Posterior cingulate gyrus (tissue), 11 donors: ENCODE results near the gene CDK5RAP2.
"Not testable (repeated sequence)": the region's sequence is repeated elsewhere in the genome, so short reads cannot be mapped to it uniquely, and the experiment has no call there.

Source experiments
- DNase-seq, 10 donors: peaks; one replicate each; pipeline versions ENCODE4 v3.0.0 to v3.0.0-alpha.2; 2020 to 2021; ENCODE audit warnings: mixed read lengths in 3 of 10
- intact Hi-C: fragments of 100-400 bp; cut with DNase I; formaldehyde crosslinking; loops from one replicate; pipeline ENCODE4 v1.15.1; 2023

Gene CDK5RAP2

DNA sequence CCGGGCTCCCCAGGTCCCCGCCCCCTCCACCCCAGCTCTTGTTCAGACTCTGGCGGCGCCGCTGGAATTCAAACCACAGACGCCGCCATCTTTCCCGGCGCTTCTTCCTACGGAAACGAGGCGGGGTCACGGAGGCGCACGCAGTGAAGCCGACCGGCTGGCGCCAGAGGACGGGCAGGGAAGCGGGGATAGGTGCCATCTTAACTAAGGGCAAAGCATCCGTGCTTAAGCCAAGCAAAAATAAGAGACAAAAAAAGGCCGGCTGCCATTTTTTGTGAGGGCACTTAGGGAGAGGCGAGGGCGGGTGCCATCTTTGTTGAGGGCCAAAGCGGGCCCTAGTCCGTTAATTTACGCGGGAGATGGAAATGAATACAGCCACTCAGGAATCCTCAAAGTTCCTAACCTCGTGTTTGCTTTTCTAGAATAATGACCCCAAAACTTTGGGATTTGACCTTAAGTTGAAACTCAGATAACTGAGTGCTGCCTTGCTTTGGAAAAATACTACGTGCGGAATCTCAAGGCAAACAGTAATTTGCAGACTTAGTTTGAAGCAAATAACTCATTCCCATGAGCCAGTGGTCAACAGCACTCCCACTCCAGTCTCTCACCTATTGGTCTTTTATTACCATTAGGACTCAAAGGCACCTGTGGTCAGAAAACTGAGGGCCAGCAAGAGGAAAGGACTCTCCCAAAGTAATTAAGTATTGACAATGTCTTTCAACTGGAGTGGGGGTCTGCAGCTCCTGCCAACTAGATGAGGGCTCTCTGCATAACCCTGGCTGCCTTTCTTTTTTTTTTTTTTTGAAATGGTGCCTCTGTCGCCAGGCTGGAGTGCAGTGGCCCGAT, at the start of gene CDK5RAP2:
Gene CDK5RAP2 (minus strand): TSS at position 117 of the 846 bp plus-strand sequence. CDS start 189 bp downstream, outside the sequence.
- intact Hi-C loops, result no loop called here
- DNase-seq, result peak; percentile 90 to 99 (median 93)

DNA sequence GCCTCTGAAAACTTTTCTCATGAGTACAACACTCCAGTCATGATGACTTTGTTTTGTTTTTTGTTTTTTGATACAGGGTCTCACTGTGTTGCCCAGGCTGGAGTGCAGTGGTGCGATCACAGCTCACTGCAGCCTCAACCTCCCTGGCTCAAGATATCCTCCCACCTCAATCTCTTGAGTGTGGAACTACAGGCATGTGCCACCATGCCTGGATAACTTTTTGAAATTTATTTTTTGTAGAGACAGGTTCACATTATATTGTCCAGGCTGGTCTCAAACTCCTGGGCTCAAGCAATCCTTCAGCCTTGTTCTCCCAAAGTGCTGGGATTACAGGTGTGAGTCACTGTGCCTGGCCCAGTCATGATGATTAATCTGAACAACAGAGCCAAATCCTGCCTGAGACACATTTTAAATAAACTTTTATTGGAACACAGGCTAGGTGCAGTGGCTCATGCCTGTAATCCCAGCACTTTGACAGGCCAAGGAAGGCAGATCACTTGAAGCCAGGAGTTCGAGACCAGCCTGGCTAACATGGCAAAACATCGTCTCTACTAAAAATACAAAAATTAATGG, 49.0 kb upstream of the CDK5RAP2 start:
- intact Hi-C loops, DNase-seq: not testable (repeated sequence)

DNA sequence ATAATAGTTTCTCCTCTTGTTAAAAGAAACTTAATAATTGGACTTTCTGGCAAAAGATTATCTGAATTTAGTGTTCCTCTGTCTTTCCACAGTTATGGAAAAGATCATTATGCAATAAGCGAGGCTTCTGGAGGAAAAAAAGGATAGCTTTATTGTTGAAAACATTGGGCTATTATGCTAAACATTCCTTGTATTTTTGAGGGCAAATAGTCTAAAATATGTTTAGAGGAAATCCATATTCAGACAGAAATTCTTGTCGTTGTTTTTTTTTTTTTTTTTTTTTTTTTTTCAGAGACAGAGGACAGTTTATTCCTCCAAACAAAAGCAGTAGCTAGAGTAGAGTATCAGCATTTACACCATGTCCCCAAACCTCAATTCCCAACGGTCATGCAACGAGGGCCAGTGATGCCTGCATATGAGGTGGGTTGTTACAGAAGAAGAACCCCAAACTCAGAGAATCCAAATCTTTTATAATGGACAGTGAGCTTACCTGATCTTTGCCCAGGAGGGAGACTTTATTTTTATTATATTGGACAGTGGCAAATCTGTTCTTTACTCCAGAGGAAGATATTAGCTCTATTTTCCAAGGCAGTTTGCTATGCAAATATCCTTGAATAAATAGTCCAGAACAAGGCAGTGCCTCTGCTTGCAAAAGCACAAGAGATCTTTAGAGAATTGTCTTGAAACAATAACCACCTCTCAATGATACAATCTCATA, 48.4 kb upstream of the CDK5RAP2 start:
- DNase-seq, result no peak

DNA sequence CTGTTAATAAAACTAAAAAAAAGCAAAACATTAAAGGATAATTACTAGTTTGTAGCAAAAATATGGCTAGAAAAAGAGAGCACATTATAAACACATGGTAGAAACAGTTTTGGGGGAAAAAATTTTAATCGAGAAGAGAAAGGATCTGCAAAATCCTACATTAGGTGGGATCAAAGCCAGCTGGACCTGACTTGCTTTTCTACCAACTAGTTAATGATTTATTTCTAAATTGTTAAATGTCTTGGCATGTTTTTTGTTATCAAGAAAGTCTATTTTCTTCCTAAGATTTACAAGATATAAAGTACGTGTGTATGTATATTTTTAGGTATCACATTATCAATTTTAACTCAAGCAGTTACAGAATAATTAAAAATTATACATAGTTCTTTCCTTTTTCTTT, 47.1 kb upstream of the CDK5RAP2 start:
- DNase-seq, result no peak
- intact Hi-C loops, result no loop called here

More for the DNA sequence above, 48.4 kb upstream of the CDK5RAP2 start:
- intact Hi-C loops, result no loop called here

DNA sequence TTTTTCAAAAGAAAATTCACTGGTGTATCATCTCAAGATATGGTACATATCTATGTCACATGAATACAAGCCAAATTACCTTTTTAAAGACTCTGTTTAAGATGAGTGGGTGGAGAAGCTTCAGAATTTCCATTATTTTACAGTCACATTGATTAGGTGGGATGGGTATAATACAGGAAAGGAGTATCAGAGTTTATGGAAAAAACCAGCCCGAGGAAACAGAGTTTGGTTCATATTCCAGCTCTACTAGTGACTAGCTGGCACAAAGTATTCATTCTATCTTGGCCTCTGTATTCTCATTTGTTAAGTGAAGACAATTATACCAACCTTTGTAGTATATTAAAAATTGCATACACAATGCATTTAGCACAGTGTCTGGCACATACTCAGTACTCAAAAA, 46.5 kb upstream of the CDK5RAP2 start:
- no peak for DNase-seq
- intact Hi-C loops, result no loop called here

DNA sequence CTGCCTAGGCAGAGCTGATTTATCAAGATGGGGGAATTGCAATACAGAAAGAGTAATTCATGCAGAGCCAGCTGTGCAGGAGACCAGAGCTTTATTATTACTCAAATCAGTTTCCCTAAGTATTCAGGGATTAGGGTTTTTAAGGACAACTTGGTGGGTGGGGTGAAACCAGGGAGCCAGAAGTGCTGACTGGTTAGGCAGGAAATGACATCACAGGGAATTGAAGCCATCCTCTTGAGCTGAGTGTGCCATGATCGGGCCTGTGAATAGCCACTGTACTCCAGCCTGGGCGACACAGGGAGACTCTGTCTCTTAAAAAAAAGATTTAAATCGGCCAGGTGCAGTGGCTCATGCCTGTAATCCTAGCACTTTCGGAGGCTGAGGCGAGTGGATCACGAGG, 45.3 kb upstream of the CDK5RAP2 start:
- DNase-seq, result no peak
- intact Hi-C loops, result no loop called here

DNA sequence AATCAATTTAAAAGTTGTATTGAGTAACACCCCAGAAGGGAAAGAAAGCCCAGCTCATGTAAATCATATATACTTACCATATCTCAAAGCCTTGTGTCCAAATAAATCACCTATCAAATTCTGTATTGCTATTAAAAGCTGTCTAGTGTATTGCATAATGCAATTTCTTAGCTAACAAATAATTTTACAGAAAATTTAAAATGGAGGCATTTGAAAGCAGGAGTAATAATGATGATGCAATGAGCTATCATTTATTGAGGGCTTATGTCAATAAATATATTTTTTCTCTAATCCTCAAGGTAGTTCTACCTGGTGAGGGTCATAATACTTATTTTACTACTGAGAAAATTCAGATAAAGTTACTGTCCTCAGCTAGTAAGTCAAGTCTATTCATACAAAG, 42.8 kb upstream of the CDK5RAP2 start:
- DNase-seq, result no peak
- intact Hi-C loops, result no loop called here

DNA sequence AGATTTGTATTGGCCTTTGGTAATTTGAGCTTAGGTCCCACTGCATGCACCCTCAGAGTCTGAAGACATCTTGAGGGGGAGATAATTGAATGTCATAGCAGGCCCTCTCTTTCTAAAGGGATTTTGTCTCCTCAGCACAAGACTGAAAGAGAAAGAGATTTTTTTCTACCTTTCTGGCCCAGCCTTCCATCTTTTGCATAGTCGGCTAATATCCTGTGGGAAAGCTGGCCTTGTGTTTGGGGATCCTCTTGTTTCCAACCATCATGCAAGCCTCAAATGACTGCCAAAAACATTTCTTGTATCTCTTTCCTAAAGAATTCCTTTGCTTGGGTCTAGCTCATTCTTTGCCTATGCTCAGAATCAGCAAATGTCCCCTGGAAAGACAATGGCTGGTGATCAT, 42.0 kb upstream of the CDK5RAP2 start:
- DNase-seq, result no peak
- intact Hi-C loops, result no loop called here

DNA sequence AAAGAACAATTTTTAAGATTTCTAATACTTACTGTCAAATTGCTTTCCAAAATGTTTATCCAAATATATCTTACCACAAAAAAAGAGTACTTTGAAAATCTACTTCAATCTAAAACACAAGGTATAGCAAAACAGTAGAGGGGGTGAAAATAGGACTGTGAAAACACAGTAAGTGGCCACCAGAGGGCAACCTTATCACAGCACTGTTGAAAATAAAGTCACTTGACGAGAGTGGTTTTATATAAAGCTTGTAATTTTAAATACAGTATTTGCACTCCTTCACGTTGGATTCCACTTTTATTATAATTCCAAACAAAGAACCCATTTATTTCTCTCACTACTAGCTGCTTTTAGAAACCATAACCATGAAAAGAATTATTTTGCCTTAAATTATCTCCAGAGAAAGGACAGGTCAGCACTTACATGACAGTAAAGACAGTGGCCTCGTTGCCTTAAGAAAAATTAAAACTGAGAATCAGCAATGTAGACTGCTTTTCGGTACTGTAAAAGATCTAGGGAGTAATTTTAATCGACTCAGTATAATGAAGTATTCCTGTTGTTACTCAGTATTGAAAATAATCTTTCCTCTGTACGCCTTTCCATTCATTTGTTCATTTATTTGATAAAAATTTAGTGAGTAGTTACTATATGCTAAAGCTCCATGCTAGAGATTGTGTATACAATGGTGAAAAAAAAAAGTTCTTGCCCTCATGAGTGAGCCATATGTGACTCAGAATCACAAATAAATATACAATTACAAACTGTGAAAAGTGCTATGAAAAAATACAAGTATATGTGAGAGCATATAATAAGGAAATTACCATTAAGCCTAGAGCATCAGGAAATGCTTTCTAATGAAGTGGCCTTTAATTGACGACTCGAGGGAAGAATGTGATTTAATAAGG, 40.0 kb upstream of the CDK5RAP2 start:
- intact Hi-C loops, result loop anchor here (2.0 to 10.0 kb wide), 2 partner anchors 95 to 315 kb away; partner anchors contain the start of gene MEGF9
- peak in 6 of 10 donors; percentile 36 to 86 (median 64) for DNase-seq

DNA sequence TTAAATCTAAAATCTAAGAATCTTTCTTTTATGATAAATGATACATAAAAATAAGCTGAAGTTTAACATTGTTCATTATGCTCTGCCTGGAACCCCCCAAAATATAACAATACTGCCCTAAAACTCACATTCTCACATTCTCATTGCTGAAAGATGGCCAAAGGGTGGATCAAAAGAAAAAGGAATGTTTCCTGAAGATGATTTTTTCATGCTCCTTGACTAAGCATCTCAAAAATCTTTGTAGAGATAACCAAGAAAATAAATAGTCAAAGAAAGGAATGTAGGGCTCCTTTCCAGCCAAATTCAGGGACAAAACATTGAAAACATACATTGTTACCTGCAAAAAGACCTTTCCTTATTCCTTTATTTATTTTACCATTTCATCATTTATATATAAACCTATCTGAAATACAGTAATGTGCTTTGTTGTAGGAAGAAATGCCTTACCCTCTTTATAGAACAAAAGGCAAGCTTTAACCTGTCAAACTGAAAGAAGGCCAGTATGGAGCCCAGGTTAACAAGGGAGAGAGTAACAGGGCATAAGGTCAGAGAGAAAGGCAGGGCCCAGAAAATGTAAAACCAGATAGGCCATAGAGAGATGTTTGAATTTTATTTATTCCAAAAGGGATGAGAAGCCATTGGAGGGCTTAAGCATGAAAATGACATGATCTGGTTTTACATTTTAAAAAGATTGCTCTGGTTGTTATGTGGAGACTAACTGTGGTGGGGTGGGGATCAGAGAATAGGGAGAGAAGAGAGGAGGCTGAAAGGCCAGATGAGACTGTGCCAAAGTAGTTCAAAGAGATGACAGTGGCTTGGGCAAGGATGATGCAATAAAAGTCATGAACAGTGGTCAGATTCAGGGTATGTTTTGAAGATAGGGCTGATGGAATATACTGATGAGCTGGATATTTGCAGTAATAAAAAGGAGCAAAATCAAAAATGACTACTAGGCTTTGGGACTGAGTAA, 37.3 kb upstream of the CDK5RAP2 start:
- no peak for DNase-seq
- intact Hi-C loops, result loop anchor here (10.0 kb wide), 1 partner anchor 318 kb away; no protein-coding TSS in a partner anchor

DNA sequence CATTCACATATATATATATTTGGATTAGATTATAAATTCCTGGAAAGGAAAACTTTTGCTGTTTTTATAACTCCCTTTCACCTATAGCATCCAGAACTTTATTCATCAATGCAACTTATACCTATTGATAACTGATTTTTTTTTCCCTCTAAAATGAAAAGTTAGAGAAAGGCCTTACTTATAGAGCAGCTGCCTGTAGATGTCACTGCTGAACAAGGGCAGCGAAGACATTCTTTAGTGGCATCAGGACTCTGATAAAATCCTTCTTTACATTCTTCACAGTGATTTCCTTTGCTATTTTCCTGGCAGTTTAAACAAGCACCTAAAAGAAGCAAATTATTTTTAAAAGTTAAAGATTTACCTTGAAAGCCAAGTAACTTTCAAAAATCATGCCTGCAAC, 32.3 kb upstream of the CDK5RAP2 start:
- peak in 1 of 10 donors; percentile 37 for DNase-seq
- intact Hi-C loops, result loop anchor here (10.0 kb wide), 1 partner anchor 323 kb away; no protein-coding TSS in a partner anchor

DNA sequence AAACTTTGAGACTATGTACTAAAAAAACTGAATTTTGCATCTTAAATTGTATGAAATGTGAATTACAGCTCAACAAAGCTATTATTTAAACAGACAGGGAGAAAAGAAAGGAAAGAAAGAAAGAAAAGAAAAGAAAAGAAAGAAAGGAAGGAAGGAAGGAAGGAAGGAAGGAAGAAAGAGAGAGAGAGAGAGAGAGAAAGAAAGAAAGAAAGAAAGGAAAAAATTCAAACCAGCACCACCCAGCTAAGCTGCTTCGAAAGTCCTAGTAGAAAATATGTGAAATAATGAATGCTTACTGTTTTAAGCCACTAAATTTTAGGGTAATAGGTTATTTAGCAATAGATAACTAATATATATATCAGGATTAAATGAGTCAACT, 31.7 kb upstream of the CDK5RAP2 start:
- no peak for DNase-seq
- intact Hi-C loops, result loop anchor here (10.0 kb wide), 1 partner anchor 323 kb away; no protein-coding TSS in a partner anchor

DNA sequence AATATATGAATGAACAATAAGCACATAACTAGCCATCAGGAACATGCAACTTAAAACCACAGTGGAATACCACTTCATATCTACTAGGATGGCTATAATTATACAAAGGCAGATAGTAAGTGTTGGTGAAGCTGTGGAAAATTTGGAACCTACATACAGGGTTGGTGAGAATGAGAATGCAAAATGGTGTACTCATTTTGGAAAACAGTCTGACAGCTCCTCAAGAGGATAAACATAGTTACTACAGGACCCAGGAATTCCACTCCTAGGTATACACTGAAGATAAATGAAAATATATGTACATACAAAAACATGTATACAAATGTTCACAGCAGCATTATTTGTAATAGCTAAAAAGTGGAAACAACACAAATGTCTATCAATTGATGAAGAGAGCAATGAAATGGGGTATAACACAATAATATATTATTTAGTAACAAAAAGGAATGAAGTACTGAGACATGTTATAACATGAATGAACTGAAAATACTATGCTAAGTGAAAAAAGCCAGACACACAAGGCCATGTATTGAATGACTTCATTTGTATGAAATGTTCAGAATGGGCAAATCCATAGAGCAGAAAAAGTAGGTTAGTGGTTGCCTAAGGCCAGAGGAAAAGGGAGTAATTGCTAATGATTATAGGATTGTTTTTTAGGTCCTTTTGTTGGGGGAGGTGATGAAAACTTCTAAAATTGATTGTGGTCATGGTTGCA, 31.2 kb upstream of the CDK5RAP2 start:
- intact Hi-C loops, result loop anchor here (10.0 kb wide), 1 partner anchor 324 kb away; no protein-coding TSS in a partner anchor

DNA sequence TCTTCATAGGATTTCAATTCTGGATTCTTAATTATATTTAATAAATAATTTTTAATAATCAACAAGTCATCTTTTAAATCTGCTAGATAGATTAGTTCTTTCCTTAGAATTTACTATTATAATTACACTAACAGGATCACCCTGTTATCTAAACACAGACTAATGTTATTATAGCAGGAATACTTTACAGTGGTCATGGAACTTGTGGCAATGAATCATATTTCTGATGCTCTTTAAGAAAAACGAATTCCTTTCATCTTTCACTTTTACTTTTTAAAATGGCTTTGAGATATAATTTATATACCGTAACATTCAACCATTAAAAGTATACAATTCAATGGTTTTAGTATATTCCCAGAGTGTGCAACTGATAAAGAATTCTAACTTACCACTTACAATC, 29.7 kb upstream of the CDK5RAP2 start:
- DNase-seq, result no peak
- intact Hi-C loops, result loop anchor here (10.0 kb wide), 1 partner anchor 325 kb away; no protein-coding TSS in a partner anchor

More for the DNA sequence above, 31.2 kb upstream of the CDK5RAP2 start:
- no peak for DNase-seq

DNA sequence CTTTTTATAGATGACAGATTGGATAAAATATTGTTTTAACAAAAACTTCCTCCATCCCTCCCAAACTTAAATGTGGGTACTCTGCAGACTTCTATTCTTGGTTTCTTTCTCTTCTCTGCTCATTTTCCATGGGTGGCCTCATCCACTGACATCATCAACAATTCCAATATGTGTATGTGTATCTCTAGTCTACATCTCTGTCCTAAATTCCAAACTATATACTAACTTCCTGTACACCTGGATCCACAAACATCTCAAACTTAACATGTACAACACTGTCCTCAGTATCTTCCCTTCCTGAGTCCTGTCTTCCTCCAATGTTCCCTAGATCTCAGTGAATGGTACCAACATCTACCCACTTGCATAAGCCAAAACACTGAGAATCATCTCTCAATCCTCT, 28.5 kb upstream of the CDK5RAP2 start:
- no peak for DNase-seq
- intact Hi-C loops, result no loop called here

DNA sequence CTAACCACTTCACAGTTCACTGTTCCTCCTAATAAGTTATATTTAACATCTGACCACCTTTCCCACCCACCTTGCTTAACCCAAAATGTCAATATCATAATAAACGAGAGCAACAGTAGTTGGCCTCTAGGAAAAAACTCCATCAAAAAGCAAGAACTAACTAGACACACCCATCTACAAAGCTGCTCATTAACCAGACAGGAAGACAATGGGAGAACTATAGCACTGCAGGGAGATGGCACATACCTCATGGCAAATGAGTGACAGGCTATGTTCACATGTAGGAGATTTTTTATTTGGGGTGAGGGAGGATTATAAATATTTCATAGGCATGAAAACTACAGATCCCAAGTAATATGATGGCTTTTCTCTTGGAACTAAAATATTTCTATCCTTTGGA, 23.6 kb upstream of the CDK5RAP2 start:
- DNase-seq, result no peak
- intact Hi-C loops, result no loop called here

DNA sequence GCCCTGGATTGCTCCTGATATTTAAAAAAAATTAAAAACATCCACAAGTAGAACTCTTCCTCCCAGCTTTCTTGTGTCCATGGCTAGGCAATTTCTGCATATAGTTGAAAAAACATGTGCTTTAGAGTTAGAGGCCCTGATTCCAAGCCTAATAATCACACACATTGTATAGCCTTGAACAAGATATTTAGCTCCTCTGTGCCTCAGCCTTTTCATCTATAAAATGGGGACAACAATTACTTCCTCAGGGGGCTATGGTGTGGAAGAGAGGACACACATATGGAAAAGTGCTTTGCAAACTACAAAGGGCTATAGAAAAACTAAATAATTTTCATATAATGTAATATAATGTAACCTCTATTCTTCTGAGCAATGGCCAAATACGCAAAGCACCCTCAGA, 23.0 kb upstream of the CDK5RAP2 start:
- DNase-seq, result no peak
- intact Hi-C loops, result no loop called here

DNA sequence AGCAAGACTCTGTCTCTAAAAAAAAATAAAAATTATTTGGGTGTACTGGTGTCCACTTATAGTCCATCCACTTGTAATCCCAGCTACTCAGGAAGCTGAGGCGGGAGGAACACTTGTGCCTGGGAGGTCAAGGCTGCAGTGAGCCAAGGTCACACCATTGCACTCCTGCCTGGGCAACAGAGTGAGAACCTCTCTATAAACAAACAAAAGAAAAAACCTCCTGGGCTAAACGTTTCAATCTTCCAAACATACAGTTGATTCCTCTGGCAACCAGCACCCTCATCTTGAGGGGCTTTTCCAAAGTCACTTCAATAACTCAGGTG, 13.9 kb upstream of the CDK5RAP2 start:
- intact Hi-C loops, result no loop called here
- no peak for DNase-seq
